NCI-H2081 (cell line): ENCODE data around the gene TNFRSF14.
"Not testable (repeated sequence)": the region's sequence is repeated elsewhere in the genome, so short reads cannot be mapped to it uniquely, and the experiment has no call there.

Experiments
- DNase-seq, 2 experiments: peaks; one replicate each; lab custom pipeline; 2025; lab: John Stamatoyannopoulos, UW

Gene TNFRSF14

DNA sequence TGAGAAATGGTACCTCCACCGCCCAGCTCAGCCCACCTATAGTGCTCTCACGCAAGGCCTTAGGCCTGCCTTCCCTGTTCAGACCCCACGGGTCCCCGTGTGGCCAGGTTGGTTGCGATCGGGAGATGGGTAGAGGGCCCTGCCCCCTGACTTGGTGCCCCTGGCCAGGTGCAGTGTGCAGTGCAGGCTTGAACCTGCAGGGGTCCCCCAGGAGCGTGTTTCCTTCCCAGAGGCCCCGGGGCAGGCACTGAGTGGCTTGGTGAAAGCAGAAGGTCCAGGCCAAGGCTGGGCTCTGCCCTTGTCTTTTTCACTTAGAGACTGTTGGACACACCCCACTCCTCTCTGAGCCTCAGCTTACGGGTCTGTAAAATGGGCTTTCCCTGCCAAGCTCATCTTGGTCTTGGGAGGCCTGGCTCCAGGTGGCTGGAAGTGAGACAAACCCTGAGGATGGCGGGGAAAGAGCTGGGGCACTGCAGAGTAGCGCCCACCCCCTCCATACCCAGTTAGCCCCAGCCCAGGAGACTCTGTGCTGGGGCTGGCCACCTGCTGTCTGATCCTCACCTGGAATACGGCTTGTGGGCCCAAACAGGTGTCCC lies 16.8 kb upstream of the TNFRSF14 start:
- DNase-seq = no peak

DNA sequence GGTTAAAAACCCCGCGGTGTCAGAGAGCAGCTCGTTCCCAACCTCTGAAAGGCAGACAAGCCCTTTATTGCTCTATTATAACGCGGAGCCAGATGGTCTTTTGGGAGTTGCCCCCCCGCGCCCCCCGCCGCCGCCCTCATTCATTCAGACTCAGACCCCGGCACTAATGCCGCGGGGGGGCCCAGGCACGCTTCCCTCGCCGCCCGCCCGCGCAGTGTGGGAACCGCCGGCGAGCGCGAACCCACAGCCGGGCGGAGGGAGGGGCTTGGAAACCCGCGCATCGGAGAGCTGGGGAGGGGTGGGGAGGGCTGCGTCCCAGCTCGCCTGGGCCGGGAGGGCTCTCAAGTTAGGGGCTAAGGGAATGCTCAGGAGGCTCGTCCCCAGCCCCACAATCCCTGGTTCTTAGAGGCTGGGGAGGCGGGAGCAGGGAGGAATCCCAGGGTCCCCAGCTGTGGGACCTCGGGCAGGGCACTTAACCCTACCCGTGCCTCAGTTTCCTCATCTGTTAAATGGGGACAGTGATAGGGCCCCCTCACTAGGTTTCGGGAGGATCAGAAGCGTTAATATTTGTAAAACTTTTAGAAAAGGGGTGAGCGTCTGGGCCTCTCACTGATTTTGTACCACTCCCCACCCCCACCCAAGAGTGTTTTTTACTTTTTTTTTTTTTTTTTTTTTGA lies 15.2 kb upstream of the TNFRSF14 start:
- no peak for DNase-seq

DNA sequence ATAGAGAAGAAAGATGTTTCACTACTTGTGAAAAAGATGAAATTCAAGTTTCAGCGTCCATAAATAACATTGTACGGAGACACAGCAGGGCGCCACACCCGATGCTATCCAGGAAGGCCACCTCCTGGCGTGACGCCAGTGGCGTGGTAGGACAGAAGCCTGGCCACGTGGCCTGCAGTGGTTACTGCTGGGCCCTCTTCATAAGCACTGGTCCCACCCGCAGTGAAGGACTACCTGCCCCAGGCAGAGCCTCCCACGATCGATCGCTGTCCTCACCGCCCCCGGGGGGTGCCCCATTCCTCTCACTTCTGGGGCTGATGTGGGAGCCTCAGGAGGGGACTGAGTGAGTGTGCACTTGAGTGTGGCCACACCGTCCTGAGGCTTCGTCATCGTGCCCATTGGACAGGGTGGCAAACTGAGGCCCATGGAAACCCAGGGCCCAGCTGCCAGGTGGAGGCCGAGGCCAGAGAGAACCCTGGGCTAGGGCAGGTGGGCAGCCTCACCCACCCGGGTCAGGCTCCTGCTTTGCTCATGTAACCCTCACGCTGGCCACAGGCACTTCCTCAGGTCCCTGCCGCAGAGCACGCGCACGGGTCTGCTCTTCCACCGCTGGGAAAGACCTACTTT lies 14.4 kb upstream of the TNFRSF14 start:
- no peak for DNase-seq

DNA sequence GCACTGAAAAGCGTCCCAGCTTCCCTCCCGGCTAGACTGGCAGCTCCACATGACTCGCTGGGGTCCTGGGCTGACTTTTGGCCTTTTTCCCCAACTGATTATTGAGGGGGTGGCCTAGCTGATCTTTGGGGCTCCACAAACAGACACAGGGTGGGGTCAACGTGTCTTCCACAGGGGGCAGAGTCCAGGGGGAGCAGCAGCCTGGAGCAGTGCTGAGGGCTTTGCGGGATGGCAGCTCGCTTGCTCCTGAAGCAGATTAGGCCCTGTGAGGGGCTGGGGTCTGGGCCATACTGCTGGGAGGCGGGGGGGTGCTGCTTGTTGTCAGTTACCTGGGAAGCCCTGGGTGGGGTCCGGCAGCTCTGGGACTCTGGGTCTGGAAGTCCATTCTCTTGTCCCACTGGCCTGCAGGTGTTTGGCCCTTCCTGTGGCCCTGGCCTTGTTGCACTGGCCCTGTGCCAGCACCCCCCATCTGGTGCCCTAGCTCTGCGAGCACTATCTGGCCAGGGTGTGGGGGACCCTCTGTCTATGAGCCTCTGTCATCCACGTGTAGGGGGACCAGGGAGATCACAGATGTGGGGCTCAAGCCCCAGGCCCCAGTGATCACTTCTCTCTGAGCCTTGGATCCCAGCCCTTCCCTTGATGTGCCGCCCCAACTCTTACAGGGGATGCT lies 13.8 kb upstream of the TNFRSF14 start:
- DNase-seq = no peak

DNA sequence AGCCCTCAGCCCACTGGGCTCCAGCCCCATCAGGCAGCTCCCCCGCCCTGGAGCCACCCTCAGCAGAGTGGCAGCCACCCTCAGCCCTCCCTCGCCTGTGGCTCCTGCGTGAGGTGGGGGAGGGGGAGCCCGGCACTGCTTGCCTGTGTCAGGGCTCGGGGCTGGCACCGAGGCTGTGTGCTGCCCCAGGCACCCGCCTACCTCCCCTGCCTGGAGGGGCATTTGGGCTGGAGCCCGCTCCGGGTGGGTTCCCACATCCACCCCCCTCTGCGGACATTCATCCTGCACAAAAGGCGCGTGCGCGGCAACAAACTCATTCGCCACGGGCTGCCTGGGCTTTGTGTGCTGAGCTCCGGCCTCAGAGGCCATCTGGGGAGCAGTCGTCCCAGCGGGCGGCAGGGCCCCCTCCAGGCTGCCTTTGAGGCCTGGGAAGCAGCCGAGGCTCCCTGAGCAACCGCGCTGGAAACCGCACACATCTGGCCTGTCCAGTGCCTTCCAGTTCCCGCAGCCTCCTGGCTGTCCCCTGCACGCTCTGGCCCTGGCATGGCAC lies 12.6 kb upstream of the TNFRSF14 start:
- DNase-seq = peak in 1 of 2 experiments; percentile 21

DNA sequence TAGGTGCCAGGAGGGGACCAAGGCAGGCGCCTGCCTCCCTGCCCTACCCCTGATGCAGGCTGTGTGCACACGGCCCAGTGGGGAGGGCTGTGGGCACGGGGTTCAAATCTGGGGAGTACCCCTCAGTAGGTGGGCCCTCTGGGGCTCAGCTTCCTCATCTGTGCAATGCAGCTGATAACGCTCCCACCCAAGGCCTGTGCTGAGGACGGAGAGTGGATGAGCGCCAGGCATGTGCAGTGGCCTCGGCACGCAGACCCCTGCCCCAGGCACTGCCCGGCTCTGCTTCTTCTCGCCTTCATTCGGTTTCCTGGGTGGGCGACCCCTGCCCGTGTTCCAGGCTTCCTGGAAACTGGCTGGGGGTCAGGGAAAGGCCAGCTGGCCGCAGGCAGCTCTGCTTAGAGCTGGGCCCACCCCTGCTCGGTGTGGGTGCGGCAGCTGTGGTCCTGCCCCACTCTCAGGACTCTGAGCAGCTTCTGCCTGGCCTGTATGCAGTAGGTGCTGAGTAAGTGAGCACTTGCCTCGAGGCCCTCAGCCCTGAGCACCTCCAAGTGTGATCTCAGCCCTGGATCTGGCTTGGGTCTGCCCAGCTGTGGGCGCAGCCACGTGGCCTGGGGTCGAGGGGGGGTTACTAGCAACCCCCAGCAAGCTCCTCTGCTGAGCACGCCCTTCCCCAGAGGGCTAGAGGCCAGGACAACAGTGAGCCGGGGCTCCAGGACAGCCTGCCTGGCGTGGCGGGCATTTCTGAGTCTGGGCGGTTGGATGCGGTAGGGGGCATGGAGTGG lies 11.9 kb upstream of the TNFRSF14 start:
- no peak for DNase-seq

DNA sequence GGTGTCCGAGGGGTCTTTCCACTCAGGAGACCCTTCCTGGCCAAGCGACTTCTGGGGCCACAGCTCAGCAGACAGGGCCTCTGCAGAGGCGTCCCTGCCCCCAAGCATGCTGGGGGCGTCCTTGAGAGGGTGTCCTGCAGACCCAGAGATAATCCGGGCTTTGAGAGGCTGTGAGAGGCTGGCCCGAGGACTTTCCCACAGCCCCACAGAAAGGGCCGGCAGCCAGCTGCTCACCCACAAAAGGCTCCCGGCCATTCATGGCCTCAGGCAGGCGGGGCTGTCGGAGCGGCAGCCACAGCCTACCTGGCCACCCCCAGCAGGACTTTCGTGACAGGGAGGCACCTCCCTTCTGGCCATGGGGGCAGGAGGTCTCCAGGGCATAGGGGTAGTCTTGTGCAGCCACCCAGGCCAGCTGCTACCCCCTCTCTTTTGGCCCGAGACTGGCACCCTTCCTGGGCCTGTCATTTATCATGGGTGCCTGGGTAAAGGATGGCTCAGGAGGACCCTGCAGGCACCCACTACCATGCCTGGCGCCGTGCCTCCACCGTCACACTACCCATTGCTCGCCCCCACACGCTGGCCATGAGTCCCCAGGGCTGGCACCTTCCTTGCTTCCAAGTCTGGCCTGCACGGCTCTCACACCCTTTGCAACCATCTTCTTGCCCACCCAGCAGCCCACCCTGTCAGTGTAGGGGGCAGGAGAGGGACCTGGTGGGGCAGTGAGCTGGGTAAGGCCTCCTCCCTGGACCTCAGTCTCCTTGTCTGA lies 11.1 kb upstream of the TNFRSF14 start:
- DNase-seq = no peak

DNA sequence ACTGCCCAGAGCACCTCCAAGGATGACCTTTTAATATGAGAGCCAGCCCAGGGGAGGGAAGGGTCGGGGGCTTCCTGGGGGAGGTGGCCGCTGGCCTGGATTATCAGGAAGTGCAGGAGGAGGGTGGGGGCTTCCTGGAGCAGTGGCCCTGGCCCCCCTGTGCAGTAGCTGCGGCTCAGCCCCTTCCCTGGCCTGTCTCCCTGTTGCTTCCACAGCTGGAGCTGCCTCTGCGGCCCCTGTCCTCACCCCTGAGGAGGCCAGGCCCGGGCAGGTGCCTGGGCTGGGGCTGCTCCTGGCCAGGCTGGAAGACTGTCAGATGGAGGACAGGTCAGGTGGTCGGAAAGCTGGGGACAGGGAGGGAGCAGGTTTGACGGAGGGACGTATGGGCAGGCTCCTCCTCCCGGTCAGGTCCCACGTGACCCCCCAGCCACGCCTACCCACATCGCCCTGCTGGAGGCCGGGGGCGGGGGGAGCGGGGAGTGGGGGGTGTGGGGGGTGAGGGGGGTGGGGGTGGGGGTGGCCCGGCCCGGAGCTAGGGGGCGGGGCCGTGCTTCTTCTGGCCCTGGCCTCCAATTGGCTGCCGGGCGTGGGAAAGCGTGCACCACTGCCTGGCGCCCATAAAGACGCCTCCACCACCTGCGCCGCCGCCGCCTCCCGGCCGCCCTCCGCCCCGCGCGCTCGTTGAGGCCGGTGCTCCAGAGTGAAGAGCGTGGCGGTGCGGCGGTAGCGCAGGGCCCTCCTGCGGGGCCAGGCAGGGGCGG lies 10.2 kb upstream of the TNFRSF14 start:
- DNase-seq = peak; percentile 85 to 92

DNA sequence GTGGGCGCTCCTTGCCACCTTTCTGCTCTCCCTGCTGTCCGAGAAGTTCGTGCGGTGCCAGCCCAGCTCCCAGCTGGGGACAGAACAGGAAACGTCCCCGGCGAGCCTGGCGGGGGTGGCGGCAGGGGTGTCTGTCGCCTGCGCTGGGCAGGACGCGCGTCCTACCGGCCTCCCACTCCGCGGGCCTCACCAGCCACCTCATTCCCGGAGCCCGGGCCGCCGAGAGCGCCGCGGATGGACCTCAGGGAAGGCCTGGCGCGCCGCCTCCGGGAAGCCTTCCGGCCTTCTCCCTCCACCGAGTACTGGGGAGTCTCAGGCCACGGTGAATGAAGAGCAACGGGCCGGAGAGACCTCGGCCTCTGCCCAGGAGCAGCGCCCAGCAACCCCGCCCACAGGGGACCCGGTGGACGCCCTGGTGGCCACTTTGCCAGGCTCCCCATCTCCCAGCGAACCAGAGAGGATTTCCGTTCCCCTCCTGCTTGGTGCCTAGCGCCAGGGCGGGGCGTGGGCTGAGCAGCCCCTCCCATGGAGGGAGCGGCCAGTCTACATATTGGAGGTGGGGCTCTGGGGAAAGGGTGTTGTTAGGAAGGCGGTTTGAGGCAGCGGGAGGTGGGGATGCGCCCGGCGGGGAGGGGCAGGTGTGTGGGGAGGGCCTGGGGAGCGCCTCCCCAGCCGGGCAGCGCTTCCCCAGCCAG lies 9.5 kb upstream of the TNFRSF14 start:
- DNase-seq = peak; percentile 91 to 93

DNA sequence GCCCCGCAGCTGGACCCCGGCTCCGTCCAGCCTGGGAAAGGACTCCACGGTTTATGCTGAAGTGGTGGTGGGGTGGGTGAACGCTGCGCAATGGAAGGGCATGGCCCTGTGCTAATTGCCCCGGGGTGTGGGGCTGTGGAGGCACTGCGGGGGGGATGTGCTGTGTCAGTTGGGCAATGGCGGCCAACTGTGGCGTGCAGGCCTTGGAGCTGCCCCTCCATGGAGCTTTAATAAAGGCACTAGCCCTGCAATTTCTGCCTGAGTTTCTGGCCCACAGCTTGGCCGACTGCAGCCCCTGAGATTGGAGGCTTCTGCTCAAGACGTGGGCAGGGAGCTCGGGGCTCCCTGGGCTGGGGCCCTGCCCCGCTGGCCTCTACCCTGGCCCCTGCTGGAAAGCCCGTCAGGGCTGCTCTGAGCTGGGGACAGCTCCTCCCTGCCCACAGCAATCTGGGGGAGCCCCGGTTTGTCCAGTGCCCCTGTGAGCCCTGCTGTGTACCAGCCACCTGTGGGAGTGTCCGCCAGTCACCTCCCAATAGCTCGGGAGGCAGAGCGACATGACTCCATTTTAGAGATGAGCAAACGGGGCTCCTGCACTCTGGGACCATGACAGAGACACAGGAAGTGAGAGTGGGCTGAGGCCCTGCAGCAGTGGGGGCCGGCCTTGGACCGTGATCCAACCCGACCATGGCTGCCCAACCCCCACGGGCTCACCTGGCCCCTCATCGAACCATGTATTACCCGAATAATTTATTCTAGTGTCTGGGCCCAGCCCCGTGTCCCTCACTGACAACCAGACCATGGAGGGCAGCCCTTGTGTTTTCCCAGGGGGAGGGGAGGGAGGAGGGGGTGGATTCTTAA lies 8.7 kb upstream of the TNFRSF14 start:
- DNase-seq = peak in 1 of 2 experiments; percentile 73

DNA sequence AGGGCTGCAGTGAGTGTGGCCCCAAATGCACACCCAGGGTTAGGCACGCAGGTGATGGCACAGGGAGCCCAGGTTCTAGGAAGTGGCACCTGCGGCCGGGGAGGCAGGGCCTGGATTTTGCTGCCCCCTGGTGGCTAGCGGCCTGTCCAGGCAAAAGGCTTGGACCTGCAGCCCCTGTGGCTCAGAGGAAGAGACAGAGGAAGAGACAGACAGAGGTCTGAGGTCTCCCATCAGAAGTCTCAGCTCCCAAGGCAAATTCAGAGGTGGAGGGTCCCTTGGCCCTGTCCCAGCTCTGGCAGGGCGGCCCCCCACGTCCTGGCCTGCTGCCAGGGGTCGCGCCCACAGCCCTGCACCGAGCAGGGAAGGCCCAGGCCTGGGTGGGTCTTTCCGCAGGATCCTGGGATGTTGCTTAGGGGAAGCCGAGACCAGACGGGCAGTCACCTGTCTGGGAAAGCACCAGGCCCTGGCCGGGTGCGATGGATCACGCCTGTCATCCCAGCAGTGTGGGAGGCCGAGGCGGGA lies 8.0 kb upstream of the TNFRSF14 start:
- DNase-seq = peak; percentile 79 to 83

DNA sequence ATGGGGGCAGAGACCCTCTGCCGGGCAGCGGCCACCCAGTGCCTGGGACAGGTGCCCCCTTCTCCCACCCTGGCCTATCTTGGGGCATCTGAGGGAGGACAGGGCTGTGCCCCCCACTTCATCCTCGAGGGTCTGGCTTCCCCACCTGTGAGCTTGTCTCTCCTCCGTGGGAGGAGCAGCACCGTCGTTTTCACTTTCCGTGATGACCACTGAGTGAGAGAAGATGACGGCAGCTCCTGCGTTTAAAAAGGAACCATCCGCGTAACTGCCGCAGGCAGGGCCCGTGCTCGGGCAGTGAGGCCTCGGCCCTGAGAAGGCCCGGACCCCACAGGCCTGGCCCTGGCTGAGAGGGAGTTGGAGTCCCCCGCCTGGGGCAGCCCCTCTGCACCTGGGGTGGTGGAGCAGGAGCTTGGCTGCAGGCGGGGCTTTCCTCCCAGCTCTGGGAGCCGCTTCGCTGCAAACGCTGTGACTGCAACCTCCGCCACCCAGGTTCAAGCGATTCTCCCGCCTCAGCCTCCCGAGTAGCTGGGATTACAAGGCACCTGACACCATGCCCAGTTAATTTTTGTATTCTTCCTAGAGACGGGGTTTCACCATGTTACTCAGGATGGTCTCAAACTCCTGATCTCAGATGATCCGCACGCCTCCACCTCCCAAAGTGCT lies 6.7 kb upstream of the TNFRSF14 start:
- not testable (repeated sequence) for DNase-seq

DNA sequence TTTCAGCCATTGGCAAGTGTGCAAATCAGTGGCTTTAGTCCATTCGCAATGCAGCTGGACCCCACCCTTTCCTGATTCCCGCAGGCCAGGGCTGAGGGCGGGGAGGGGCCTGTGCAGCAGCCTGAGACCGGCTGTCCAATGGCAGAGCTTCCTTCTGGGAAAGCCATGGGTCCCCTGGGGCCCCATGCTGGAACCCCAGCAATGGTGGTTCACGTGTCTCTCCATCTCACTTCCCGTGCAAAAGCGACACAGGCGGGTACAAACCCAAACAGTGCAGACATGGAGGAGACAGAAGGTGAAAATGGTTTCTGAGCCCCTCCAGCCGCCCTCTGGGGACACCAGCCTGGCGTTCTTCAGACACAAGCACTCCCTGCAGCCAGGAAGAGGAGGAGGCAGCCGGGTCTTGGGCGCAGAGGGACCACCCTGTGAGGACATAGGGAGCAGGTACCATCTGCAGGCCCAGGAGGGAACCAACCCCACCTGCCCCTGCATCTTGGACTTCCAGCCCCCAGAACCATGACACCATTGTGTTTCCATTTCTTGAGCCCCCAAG lies 5.8 kb upstream of the TNFRSF14 start:
- DNase-seq = not testable (repeated sequence)

DNA sequence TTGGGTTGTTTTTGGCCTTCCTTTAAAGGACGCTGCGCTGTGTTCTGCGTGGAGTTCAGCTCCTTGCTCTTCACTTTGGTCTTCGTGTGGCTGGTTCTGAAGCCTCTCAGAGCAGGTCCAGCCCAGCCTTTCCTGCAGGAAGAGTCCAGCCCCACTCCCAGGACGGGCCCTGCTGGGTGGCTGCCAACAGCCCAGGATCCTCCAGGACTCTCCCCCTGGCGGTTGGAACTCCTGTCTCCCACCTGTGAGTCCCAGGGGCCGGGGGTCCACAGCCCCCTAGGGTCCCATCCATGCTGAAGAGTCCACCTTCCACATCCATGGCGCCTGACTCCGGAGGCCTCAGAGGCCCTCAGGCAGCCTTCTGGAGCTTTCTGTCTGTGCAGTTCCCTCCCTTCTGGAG lies 4.6 kb upstream of the TNFRSF14 start:
- DNase-seq = not testable (repeated sequence)

DNA sequence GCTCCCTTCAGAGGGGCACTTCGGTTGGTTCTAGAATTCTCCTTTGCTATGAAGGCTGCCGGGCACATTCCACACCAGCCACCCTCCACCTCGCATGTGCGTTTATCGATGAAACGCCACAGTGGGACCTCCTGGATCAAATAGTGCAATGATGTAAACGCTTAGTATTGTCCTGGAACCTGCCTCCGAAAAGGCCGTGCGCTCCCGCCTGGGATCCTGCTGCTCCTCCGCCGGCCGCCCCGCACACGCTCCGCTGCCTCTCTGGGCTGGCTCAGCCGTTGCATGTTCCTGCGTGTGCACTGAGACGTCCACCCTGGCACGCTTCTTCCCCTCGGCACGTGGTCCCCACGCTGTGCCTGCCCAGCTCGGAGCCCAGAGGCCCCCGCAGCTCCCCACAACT lies 4.0 kb upstream of the TNFRSF14 start:
- no peak for DNase-seq

DNA sequence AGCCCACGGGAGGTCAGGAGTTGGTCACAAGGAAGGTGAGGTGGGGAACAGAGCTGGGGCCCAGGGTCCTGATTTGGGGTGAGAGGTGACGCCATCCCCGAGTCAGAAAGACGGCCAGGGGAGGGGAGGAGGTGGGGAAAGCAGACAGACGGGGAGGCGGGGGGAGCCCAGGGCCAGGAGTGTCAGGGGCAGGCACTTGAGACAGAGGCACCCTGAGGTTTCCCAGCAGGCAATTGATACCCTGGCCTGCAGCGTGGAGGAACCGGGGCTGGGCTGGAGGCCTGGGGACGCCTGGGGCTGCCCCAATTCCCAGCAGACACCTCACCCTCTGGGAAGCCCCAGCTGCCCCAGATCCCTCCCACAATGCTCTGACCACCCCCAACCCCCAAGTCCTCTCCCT lies 3.1 kb upstream of the TNFRSF14 start:
- not testable (repeated sequence) for DNase-seq

DNA sequence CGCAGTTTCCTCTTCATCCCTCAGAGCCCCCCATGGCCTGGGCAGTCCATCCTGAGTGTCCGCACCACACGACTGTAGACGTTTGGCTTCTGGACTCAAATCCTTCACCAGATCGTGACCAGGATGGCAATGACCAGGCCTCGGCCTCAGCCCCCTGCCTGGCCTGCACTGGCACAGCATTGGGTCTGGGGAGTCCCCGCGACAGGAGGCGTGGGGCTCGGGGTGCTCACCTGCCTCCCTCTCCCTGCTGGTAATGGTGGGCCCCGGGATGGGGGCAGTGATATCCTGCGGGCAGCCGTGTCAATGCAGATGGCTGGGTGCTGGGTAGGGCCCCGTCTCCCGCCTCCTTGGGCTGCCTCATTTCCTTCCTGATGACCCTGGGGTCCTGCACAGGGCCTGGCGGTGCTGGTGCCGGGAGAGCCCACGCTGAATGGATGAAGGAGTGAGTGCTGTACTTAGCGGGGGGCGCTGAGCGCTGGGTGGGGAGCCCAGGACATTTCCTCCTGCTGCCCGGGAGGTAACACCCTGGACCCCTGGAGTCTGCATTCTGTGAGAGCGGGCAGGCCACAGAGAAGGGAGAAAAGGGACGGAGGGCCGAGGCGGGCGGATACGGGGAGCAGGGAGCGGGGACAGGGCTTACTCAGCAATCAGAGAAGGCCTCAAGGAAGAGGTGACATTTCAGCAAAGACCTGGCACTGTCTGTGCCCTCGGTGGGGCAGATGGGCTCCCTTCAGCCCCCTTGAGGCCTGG lies 2.1 kb upstream of the TNFRSF14 start:
- no peak for DNase-seq
